ENCODE data around the gene SMAD9. TPM values are rescaled to one million over a fixed set of nuclear protein-coding genes. Genes with fewer than 3 reads are reported as not detected.

Gene SMAD9
- polyA plus RNA-seq, 1 of the 3 experiments (the other 2 are of a cell fraction) = 3.1 TPM

GRCh38 chr13:36954542-36954941 lies 34.5 kb upstream of the SMAD9 start:
- Histone ChIP-seq H4K20me1 (ENCODE audit: insufficient read depth) (no peaks in the 10 kb centered on the region), H3K4me2 (no peak overlapping the region), H3K4me3 (ENCODE audit: low read depth in 2 of 2, low read length in 1 of 2) (no peak overlapping the region), H3K27me3 (ENCODE audit: insufficient read depth) (no peaks in the 10 kb centered on the region), H3K9me2 (no peaks in the 10 kb centered on the region), H3K9me3 (no peaks in the 10 kb centered on the region), H3K79me2 (ENCODE audit: insufficient read depth) (no peaks in the 10 kb centered on the region), H3F3A (replicated peaks; ENCODE audit: insufficient read depth) (no peaks in the 10 kb centered on the region), H3K27ac (ENCODE audit: low read depth in 2 of 2, low read length in 1 of 2) (no peak overlapping the region; a peak in 2 of 4 replicates), H3K36me3 (replicated peaks in 1 of 2; ENCODE audit: control insufficient read depth in 1 of 2, insufficient read depth in 2 of 2, low read length in 1 of 2) (peaks cover 29 to 75% of the 10 kb centered on the region in 2 experiments), H3K9ac (no peak overlapping the region), H3K4me1 (ENCODE audit: control insufficient read depth in 1 of 2, insufficient read depth in 2 of 2, low read depth in 1 of 2, low read length in 1 of 2) (no peaks in the 10 kb centered on the region; a peak in 2 of 4 replicates), H2AFZ (ENCODE audit: low read depth) (no peak overlapping the region)
- TF ChIP-seq TEAD4 (IDR thresholded peaks at IDR 0.05; ENCODE audit: borderline replicate concordance, insufficient read depth) (no peak), NRF1 (IDR thresholded peaks at IDR 0.05; ENCODE audit: low read depth, low read length) (no peak), FOXJ3 (CRISPR knock-in tag; IDR thresholded peaks at IDR 0.05) (no peak), EZH2phosphoT487 (IDR thresholded peaks at IDR 0.05; ENCODE audit: borderline replicate concordance, low read depth) (no peak), POLR2AphosphoS5 (IDR thresholded peaks at IDR 0.05; ENCODE audit: low read depth, low read length) (no peak), MXI1 (IDR thresholded peaks at IDR 0.05; ENCODE audit: low read depth, low read length) (no peak), TAF1 (IDR thresholded peaks at IDR 0.05; ENCODE audit: borderline replicate concordance, low read depth, low read length) (no peak), CHD2 (IDR thresholded peaks at IDR 0.05; ENCODE audit: low read length, partially characterized antibody) (no peak), FOXM1 (IDR thresholded peaks at IDR 0.05; ENCODE audit: low read depth) (no peak), MEF2A (IDR thresholded peaks at IDR 0.05; ENCODE audit: borderline replicate concordance, low read depth) (no peak), SMC3 (IDR thresholded peaks at IDR 0.05; ENCODE audit: low read depth, low read length) (no peak), GATA2 (CRISPR knock-in tag; IDR thresholded peaks at IDR 0.05) (no peak), RFX5 (IDR thresholded peaks at IDR 0.05; ENCODE audit: low read length) (no peak), ELF1 (IDR thresholded peaks at IDR 0.05) (no peak)
- TF ChIP-seq, protein P1, sequence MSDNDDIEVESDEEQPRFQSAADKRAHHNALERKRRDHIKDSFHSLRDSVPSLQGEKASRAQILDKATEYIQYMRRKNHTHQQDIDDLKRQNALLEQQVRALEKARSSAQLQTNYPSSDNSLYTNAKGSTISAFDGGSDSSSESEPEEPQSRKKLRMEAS (IDR thresholded peaks at IDR 0.05; ENCODE audit: low read depth) = no peak
- no peak for DNase-seq
- ChIA-PET POLR2A (no interaction called here), CTCF (interaction anchor here (1.8 kb wide), 1 partner anchor 96 kb away, joined by 7 read pairs; no protein-coding TSS in a partner anchor)

DNA sequence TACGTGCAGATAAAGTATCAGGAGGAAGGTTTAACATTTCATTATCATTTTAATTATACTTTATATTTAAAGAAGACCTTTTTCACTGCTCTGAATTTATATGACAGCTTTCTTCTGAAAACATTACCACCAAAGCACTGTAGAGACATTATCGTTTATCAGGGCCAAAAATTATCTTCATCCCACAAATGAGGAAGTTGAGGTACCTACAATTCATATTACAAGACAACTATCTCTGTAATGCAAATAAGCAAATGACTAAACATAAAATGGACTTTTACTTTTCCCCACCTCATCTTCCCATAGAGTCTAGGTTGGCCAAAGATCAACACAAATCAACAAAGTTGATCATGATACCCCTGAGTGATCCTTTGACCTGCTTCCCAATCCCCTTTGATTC lies 30.9 kb upstream of the SMAD9 start:
- no peak overlapping the region for H3K27ac ChIP-seq (ENCODE audit: low read depth in 2 of 2, low read length in 1 of 2)
- H3K4me2 ChIP-seq = no peak overlapping the region
- POLR2A ChIA-PET = no interaction called here
- H2AFZ ChIP-seq (ENCODE audit: low read depth) = no peak overlapping the region
- H3K36me3 ChIP-seq (replicated peaks in 1 of 2; ENCODE audit: control insufficient read depth in 1 of 2, insufficient read depth in 2 of 2, low read length in 1 of 2) = peaks cover 36 to 63% of the 10 kb centered on the region in 2 experiments
- H4K20me1 ChIP-seq (ENCODE audit: insufficient read depth) = no peaks in the 10 kb centered on the region
- H3K9me3 ChIP-seq = no peaks in the 10 kb centered on the region
- H3K9me2 ChIP-seq = no peaks in the 10 kb centered on the region
- CTCF ChIA-PET = interaction anchor here (1.2 to 3.5 kb wide), 3 partner anchors 30 to 101 kb away, joined by 4 to 14 read pairs (median 4); no protein-coding TSS in a partner anchor
- no peaks in the 10 kb centered on the region for H3F3A ChIP-seq (replicated peaks; ENCODE audit: insufficient read depth)
- no peaks in the 10 kb centered on the region; a peak in 2 of 4 replicates for H3K4me1 ChIP-seq (ENCODE audit: control insufficient read depth in 1 of 2, insufficient read depth in 2 of 2, low read depth in 1 of 2, low read length in 1 of 2)
- H3K9ac ChIP-seq = no peak overlapping the region
- no peaks in the 10 kb centered on the region for H3K27me3 ChIP-seq (ENCODE audit: insufficient read depth)
- TF ChIP-seq CHD2 (IDR thresholded peaks at IDR 0.05; ENCODE audit: low read length, partially characterized antibody) (no peak), ELF1 (IDR thresholded peaks at IDR 0.05) (no peak), RAD21 (IDR thresholded peaks at IDR 0.05; ENCODE audit: low read length) (no peak), JUND (IDR thresholded peaks at IDR 0.05) (no peak)
- TF ChIP-seq, protein P2, sequence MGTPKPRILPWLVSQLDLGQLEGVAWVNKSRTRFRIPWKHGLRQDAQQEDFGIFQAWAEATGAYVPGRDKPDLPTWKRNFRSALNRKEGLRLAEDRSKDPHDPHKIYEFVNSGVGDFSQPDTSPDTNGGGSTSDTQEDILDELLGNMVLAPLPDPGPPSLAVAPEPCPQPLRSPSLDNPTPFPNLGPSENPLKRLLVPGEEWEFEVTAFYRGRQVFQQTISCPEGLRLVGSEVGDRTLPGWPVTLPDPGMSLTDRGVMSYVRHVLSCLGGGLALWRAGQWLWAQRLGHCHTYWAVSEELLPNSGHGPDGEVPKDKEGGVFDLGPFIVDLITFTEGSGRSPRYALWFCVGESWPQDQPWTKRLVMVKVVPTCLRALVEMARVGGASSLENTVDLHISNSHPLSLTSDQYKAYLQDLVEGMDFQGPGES (IDR thresholded peaks at IDR 0.05; ENCODE audit: low read depth, low read length) = no peak
- H3K4me3 ChIP-seq (ENCODE audit: low read depth in 2 of 2, low read length in 1 of 2) = no peak overlapping the region
- no peaks in the 10 kb centered on the region for H3K79me2 ChIP-seq (ENCODE audit: insufficient read depth)
- DNase-seq = no peak
- whole genome bisulfite sequencing (ENCODE audit: low lambda C conversion rate) = 89% methylated on average over 2 of the region's 2 CpGs
